OCI-LY1 (cell line): Measurements from ENCODE around the gene FNDC11.

ENCODE experiments used
- EZH2 ChIP-seq: fragments of 200-600 bp; sonication (generic), shearing (Covaris generic); IDR thresholded peaks from 2 replicates; pipeline ENCODE4 v1.8.0; 2017; ENCODE audit warnings: borderline replicate concordance, mixed run types, mild to moderate bottlenecking, antibody characterized with exemption, low read length, moderate library complexity, mixed read lengths
- TF ChIP-seq, protein P1 (sequence below): fragments of 200-600 bp; sonication (generic), shearing (Covaris generic); IDR thresholded peaks from 2 replicates; pipeline ENCODE4 v1.5.1; 2017; ENCODE audit warnings: mild to moderate bottlenecking, antibody characterized with exemption, low read length, moderate library complexity, mixed read lengths

DNA sequence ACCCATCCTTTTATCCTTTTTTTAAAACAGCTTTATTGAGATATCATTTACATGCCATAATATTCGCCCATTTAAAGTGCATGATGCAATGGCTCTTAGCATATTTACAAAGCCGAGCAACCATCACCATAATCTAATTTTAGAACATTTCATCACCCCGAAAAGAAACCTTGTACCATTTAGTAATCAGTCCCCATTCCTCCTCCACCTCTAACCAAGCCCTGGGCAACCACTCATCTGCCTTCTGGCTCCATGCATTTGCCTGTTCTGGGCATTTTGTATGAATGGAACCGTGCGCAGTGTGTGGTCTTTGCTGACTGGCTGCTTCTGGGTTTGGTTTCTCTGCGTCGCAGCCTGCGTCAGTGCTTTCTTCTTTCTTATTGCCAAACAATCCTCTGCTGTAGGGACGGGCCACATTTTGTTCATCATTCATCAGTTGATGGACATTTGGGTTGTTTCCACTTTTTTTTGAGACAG is 44.8 kb upstream of the FNDC11 start:
- TF ChIP-seq EZH2: no peak
- TF ChIP-seq, protein P1, sequence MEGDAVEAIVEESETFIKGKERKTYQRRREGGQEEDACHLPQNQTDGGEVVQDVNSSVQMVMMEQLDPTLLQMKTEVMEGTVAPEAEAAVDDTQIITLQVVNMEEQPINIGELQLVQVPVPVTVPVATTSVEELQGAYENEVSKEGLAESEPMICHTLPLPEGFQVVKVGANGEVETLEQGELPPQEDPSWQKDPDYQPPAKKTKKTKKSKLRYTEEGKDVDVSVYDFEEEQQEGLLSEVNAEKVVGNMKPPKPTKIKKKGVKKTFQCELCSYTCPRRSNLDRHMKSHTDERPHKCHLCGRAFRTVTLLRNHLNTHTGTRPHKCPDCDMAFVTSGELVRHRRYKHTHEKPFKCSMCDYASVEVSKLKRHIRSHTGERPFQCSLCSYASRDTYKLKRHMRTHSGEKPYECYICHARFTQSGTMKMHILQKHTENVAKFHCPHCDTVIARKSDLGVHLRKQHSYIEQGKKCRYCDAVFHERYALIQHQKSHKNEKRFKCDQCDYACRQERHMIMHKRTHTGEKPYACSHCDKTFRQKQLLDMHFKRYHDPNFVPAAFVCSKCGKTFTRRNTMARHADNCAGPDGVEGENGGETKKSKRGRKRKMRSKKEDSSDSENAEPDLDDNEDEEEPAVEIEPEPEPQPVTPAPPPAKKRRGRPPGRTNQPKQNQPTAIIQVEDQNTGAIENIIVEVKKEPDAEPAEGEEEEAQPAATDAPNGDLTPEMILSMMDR: no peak
